ENCODE measurements around the gene GP2.

DNA sequence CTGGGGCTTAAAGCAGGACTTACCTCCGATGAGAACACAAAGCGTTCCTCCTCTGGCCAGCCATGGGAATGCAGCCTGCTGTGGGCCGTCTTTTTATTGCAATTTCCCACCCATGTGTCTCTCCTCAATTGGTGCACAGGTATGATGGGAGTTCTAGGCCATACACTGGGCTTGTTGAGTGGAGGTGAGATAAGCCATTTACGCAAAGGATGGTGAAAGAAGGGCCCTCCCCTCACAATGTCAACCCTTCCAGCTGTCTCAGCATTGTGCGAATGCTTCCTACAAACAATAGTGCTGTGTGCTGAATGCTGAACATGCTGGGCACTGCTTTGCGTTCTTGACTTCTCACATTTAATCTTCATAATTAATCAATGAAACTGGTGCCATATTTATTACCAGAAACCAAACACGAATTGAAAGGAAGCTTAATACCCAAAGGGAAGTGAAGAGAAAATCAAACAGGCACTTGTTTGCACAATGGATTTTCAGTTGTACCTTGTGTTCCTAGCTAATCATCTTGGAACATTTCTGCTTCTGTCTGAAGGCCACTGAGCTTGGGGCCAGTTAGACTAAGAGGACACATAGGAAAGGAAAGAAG, at the start of gene GP2:
- TF ChIP-seq POLR2A (IDR thresholded peaks at IDR 0.05; ENCODE audit: low read depth, low read length) (no peak), SPI1 (IDR thresholded peaks at IDR 0.05; ENCODE audit: low read depth, low read length) (no peak)
